Caki2 (cell line): ENCODE data around the gene LIMCH1. TPM values are rescaled to one million over a fixed set of nuclear protein-coding genes. Genes with fewer than 3 reads are reported as not detected.

ENCODE experiments used
- DNase-seq: peaks from one replicate; pipeline ENCODE4 v3.0.0-alpha.2; 2015; ENCODE audit warnings: low read depth
- in situ Hi-C: cut with HindIII; loops from 2 replicates; pipeline ENCODE4 v1.10.0; 2016; ENCODE audit warnings: low sequenced_read_pairs, low pct_unique_long_range_greater_than_20kb, mixed read lengths
- total RNA-seq: library from RNA; depleted of rRNA; stranded (reverse); fragments of >200 nt; shearing (Covaris generic); gene quantifications from 2 replicates; pipeline ENCODE4 v1.2.3, GENCODE V29; 2014; ENCODE audit warnings: low replicate concordance

The LIMCH1 gene
- total RNA-seq, 1 experiment from 2014 or later = 241 TPM

DNA sequence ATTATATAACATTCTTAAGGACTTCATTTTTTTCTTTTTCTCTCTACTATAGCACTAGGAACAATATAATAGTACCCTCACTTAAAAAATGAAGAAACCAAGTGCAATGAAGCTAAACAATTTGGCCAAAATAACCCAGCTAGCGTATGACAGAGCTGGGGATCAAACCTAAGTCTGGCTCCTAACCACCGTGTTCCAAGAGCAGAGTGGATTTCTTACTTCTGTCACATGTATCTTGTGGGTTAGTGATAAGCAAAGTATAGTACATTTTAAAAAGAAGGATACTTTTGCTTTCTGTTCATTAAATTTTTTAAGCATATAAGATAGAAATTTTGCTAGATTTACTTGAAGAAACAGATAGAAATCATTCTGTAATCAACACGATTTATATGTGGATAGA lies 11.5 kb downstream of the LIMCH1 start:
- DNase-seq = no peak
- in situ Hi-C loops = no loop called here

DNA sequence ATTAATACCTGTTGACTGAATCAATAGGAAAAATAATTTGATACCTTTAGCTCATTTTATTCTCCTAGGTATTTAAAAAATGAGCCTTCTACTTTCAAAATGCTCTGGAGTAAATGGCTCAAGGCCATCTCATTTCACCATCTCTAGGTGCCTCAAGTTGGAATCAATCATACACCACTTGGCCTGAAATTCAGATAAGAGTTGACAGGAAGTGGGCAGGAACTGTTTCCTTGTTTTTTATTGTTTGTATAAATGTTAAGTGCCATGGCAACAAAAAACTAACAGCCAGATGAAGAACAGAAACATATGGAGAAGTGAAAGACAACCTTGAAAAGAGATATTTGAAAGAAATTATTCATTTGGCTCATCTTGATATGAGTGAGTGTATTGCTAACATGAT lies 12.4 kb downstream of the LIMCH1 start:
- no peak for DNase-seq
- in situ Hi-C loops = no loop called here

DNA sequence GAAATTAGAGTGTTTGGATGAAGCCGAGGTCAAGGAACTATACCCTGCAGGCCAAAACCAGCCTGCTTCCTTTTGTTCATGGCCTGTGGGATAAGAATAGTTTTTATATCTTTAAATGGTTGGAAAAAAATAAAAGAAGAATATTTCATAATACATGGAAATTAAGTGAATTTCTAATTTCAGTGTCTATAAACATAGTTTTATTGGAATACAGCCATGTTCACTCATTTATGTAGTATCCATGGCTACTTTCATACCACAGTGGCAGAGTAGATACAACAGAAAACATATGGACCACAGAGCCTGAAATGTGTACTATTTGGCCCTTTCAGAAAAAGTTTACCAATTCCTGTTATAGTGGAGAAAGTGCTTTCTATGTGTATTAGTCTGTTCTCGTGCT lies 13.6 kb downstream of the LIMCH1 start:
- in situ Hi-C loops = no loop called here
- DNase-seq = no peak

DNA sequence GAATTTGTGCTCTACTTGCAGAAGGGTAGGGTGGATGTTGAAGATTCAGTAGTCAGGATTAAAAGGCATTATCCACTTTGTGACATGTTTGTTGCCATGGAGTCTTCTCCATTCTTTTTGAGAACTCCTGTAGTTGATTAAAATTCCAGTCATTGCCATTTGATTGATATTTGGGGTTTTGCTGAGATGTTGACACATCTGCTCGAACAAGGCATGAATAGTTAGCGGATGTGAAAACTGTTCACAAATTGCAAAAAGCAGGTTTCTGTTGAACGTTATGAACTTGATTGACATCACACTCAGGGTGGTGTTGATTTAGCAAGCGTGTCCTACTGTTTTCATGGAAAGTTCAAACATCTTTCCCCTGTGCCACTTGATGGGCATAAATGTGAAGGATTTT lies 16.9 kb downstream of the LIMCH1 start:
- in situ Hi-C loops = no loop called here
- no peak for DNase-seq

DNA sequence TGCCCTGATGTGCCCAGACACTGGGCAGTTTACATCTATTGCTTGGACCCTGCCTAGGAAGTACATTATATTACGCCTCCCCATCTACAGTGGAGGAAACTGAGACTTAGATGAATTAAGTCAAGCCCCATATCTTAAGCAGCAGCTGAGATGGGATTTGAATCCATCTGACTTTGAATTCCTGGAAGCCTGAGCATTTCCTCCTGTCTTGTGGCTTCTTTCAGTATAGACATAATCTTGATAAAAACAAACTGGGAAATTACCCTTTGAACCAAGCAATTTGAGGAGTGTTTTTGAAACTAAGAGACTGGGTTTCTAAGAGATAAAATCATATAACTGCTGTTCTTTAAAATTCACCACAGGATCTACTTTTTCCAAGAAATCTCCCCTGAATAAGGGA lies 18.6 kb downstream of the LIMCH1 start:
- in situ Hi-C loops = no loop called here

DNA sequence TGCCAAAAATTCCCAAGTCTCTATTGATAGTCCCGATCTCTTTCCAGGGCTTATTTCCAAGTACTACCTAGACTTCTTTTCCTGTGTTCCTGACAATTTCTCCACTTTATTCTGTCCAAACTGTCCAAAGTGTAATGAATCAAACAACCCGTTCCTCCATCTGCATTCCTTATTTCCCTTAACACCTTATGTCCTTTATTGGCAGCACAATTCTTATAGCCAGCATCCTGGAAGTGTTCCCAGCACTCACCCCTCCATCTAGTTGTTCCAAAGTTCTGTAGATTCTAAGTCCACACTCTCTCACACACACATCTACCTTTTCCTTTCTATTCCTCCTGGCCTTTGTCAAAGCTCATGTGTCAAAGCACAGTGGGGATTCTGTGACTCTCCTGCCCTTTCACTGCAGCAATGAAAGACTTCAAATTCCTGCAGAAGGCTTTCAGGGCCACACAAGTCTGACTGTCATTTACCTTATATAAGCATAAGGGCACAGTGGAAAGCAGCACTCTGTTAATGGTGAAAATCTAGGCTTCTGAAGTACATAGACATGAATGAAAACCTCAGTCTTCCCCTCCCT lies 22.1 kb downstream of the LIMCH1 start:
- in situ Hi-C loops = no loop called here
- no peak for DNase-seq

More for the DNA sequence above, 18.6 kb downstream of the LIMCH1 start:
- no peak for DNase-seq

DNA sequence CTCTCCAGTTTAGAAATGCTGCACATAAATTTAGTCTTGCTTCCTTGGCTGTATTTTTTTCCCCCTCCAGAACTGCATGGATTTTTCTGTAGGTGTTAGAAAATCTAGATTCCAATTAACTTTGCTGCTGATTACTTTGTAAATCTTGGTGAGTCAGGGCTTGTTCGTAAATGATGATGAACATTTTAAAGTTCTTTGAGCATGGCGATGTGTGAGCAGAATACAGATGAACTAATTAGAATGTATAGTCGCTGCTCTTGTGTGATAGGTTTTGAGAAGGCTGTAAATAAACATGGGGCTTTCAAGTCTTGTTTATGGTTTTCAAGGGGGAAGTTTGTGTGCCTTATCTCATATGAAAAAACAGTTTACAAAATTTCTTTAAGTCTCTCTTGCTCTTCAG lies 23.3 kb downstream of the LIMCH1 start:
- no peak for DNase-seq
- in situ Hi-C loops = no loop called here

DNA sequence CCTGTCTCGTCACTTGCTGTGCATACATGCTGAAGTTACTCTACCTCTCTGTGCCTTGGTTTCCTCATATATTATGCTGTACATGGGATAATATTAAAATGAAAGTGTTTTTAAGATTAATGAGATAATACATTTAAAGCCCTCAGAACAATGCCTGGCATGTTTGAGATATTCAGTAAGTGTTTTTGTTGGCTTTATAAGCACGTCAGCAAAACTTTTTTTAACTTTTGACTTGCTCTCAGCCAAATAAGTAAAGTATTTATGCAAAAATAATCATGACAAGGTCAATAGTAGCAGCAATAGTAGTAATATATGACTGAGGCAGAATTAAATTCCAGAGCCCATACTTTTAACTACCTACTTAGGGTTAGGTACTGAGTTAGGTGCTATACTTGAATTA lies 29.2 kb downstream of the LIMCH1 start:
- DNase-seq = no peak
- in situ Hi-C loops = no loop called here

DNA sequence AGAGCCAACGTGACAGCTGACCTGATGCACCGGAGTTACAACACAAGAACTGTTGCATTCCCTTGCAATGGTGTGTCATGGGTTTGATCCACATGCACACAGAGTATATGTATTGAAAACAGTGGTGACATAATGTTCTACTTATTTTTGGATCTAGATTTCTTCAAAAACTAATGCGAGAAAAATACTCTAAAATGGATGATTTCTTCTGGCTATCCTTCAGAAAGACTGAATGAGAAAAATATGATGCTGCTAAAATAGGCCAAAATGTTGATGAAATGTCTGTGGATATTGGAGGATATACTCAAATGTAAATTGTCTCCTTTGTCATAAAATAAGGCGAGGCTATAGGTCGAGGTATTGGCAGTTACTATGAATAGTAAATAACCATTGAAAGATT lies 30.4 kb downstream of the LIMCH1 start:
- no peak for DNase-seq
- in situ Hi-C loops = no loop called here

DNA sequence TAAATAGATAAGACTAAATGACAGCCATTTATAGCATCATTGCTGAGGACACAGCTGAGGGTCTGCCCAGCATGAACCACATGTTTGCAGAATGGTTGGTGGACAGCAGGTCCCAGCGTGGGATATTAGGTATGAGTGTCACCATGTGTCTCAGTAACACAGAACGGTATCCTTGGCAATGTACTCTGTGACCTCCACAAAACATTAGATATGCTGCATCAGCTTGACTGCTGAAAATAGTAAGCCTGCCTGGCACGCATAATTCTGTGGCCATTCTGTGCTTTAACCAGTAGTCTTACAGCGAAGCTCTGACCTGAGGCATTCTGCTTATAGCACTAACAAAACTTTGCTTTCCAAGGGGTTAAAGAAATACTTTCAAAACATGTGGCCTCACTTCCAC lies 32.0 kb downstream of the LIMCH1 start:
- DNase-seq = no peak
- in situ Hi-C loops = no loop called here

DNA sequence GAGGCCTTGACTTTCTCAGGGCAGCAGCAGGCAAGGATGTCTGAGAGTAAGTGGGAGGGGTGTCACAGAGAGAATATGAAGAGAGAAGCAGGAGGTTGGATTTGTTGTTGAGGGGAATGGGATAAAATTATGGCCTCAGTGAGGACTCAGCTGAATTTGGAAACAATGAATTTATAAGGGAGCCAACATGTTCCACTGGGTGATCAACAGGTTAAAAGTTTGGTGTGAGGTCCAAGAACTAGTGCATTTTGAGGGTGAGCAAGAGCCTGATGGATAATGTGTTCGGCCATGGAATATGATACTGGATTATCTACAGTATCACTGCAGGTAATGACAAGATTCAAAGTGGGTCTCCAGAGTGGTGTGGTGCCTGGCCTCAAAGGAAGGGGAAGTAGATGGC lies 33.5 kb downstream of the LIMCH1 start:
- in situ Hi-C loops = no loop called here
- no peak for DNase-seq

DNA sequence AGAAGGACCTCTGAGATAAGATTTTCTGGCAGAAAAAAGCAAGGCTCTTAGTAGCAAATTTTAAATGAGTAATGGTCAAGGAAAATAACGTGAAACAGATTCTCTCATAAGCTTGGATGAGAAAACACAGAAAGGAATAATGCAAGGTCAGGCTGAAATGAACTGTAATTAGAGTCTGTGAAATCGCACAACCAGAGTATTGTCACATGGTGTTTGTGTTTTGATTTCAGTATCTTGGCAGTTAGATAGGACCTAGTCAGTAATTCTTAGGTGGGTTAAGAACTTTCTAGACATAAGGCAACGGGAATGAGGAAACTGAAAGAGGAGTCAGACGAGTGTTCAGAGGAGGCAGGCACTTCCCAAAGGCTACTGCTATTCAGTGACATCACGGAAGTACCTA lies 34.6 kb downstream of the LIMCH1 start:
- no peak for DNase-seq

DNA sequence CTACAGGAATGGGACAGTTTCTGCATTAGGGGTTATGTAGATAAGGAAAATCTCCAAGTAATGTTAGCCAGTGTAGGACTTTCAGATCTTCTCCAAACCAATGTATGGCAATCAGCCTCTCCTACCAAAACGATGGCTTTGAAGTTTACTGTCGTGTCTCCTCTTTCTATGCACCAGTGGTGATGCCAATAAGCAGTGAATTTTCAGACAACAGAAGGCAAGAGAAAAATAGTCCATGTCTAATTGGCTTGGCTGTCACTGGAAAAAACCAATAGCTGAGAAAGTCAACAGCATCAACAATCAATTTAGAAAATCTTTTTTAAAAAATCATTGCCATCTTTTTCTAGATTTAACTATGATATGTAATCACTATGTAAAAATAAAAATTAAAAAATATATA lies 35.0 kb downstream of the LIMCH1 start:
- in situ Hi-C loops = no loop called here
- no peak for DNase-seq

More for the DNA sequence above, 34.6 kb downstream of the LIMCH1 start:
- in situ Hi-C loops = no loop called here

DNA sequence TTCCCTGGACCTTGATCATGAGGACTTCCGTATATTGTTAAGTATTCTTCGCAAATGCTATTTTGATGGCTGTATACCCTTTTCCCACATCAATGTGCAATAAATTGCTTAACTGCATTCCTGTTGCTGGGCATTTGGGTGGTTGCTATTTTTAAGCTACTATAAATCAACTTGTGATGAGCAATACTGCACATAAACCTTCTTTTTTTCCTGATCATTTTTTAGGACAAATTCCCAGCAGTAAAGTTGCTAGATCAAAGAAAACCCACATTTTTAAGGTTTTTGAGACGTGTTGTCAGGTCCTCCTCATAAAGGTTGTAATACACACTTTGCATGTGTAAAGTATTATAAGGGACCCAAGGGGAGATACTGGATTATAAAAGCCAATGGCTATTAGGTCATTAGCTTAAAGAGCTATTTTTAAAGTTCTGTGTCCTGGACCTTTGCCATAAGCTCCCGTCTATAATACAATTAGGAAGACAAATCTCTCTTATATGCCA lies 35.6 kb downstream of the LIMCH1 start:
- in situ Hi-C loops = no loop called here
- DNase-seq = no peak

DNA sequence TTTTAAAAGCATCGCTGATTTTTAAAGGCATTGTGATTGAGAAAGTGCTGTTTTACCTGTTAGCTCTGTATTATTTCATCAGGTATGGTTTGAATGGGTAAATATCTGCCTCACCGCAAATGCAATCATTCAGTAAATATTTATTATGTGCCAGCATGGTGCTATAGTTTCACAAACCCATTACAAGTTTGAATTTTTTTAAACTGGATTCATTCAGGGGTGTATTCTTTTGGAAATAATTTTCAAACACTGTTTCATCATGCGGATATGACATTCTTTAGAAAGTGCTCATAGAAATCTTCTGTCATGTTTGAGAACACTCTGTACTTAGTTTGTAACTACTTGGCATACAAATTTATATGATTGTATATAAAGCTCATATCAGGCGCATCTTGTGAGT lies 37.2 kb downstream of the LIMCH1 start:
- DNase-seq = no peak
- in situ Hi-C loops = no loop called here

DNA sequence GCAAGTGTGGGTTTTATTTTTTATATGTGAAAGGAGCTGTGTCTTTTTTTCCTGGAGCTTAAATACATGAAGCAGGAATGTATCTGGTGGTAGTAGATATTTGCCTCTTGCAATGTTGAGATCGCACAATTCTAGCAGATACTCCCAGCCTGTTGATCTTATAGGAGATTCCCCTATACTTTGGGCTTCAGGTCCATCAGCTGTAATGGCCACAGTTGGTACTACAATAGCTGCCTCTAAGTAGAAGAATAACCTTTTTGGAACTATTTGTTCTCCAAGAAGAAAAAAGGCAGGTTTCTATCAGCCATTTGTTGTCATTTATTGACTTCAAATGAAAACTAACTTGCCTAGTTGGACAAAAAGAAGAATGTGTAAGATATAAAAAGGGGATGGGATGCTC lies 37.7 kb downstream of the LIMCH1 start:
- in situ Hi-C loops = no loop called here
- DNase-seq = no peak

DNA sequence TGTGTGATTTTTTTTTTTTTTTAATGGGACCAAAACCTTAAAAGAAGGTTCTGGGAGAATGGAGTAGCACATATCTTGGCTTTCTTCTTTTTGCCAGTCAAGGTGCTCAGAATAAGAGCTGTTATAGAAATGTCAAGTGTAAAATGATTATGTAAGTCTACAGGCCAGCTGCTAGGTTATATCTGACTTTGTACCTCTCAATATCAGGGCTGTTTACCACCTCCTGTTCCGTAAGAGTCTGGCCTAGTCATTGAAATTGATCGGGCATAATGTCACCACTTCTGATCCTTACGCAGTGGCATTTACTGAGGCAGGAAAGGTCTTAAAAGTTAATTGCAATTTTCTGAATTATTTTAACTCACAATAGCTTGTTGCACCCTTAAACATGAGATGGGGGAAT lies 41.1 kb downstream of the LIMCH1 start:
- in situ Hi-C loops = no loop called here

DNA sequence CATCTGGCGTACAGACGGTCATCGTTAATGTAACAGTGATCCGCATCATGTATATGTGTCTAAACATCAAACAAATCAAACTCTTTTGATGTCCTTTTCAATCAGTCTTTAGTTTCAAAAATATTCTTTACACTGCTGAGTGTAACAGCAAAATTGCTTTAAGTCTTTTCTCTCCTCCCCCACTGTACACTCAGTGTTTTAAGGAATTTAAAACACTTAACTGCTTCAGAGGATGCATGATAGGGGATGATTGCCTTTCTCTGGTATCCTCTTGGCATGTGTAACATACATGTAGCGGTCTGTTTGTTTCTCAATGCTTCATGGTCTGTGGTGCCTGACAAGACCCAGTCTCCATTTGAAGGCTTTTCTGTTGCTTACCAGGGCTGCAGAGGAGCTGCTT lies 41.6 kb downstream of the LIMCH1 start:
- in situ Hi-C loops = no loop called here
- DNase-seq = no peak

More for the DNA sequence above, 41.1 kb downstream of the LIMCH1 start:
- no peak for DNase-seq

DNA sequence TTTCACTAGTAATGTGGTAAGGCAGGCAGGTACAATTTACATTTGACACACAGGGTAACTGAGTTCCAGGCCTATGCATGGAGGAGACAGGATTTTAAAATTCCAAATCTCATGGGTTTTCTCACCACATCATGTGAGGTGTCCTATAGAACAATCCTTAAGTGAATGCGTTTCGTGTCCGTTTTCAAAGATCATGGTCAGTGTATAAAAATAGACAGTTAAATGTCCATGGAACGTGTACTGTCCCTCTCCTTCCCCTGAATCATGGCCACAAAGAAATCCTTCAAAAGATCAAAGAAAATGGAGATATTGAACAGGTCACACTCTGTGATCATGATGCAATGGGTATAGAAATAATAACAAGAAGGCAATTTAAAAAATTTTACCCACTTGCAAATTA lies 42.0 kb downstream of the LIMCH1 start:
- in situ Hi-C loops = no loop called here
- no peak for DNase-seq

DNA sequence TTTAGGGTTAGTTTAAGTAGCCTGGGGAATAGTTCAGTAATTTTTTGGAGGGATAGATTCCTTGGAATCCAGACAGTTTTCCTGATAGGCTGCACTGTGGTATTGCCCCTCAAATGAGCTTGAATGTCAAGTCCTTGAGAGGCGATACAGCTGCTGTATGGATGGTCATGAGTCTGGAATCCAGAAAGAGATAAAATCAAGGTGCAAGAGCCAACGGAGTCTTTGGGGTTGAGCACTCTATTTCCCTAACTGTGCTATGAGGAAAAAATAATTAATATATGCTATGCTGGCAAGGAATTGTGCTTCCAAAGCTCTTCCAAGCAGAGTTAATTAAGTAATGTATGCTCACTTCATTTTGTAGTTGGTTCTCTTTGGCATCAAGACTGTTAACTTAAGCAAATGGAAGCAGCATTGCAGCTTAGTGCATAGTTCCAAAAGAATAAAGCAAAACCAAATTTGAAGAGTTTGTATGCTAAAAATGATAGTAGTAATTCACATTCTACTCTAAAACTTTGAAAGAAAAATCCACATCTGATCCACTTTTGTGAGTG lies 48.8 kb downstream of the LIMCH1 start:
- DNase-seq = no peak
- in situ Hi-C loops = no loop called here
